Testis (tissue), 2 donors: ENCODE data around the gene LTB4R2.

Source experiments
- POLR2A ChIP-seq: fragments of 450-650 bp; IDR thresholded peaks from one replicate; pipeline ENCODE4 v1.6.1; 2017; ENCODE audit warnings: antibody characterized with exemption, mild to moderate bottlenecking, moderate library complexity
- TF ChIP-seq, protein P1 (sequence below), 3 experiments: fragments of 450-650 bp in 2 of 3; fragments of 200-600 bp in 1 of 3; sonication (generic) in 1 of 3; IDR thresholded peaks; one replicate each; pipeline ENCODE4 v1.5.1; 2016 to 2019; ENCODE audit warnings: antibody characterized with exemption in 3 of 3, mild to moderate bottlenecking in 2 of 3, moderate library complexity in 1 of 3

GRCh38 chr14:24347134-24347533 is 37.2 kb downstream of the LTB4R2 start:
- TF ChIP-seq, protein P1, sequence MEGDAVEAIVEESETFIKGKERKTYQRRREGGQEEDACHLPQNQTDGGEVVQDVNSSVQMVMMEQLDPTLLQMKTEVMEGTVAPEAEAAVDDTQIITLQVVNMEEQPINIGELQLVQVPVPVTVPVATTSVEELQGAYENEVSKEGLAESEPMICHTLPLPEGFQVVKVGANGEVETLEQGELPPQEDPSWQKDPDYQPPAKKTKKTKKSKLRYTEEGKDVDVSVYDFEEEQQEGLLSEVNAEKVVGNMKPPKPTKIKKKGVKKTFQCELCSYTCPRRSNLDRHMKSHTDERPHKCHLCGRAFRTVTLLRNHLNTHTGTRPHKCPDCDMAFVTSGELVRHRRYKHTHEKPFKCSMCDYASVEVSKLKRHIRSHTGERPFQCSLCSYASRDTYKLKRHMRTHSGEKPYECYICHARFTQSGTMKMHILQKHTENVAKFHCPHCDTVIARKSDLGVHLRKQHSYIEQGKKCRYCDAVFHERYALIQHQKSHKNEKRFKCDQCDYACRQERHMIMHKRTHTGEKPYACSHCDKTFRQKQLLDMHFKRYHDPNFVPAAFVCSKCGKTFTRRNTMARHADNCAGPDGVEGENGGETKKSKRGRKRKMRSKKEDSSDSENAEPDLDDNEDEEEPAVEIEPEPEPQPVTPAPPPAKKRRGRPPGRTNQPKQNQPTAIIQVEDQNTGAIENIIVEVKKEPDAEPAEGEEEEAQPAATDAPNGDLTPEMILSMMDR (IDR thresholded peaks at IDR 0.05), result no peak
- no peak for TF ChIP-seq POLR2A
